SK-N-SH treated with all-trans-retinoic acid at 6 μM for 48 hours (cell line): ENCODE measurements around the gene TFCP2L1.

ENCODE experiments used
- ATAC-seq: fragments of 200-7000 bp; cut with Tn5 transposase; 3 replicates; pipeline ENCODE4 v1.9.1; 2020; ENCODE audit warnings: mild to moderate bottlenecking, moderate library complexity
- ARNTL ChIP-seq: fragments of 450-650 bp; formaldehyde crosslinking; IDR thresholded peaks from 2 replicates; pipeline ENCODE4 v1.5.0; 2020; ENCODE audit warnings: low read depth, mild to moderate bottlenecking, moderate library complexity, borderline replicate concordance
- BACH2 ChIP-seq: fragments of 250-450 bp; sonication (Bioruptor Pico); IDR thresholded peaks from 2 replicates; pipeline ENCODE4 v1.9.0; 2021; ENCODE audit warnings: mild to moderate bottlenecking, borderline replicate concordance
- CSDC2 ChIP-seq: fragments of 250-450 bp; sonication (Bioruptor Pico); IDR thresholded peaks from 2 replicates; pipeline ENCODE4 v1.5.0; 2020; ENCODE audit warnings: mild to moderate bottlenecking, moderate library complexity
- ESRRG ChIP-seq: fragments of 250-450 bp; sonication (Bioruptor Pico); IDR thresholded peaks from 2 replicates; pipeline ENCODE4 v1.6.1; 2021; ENCODE audit warnings: mild to moderate bottlenecking
- GLIS3 ChIP-seq: fragments of 250-450 bp; sonication (Bioruptor Pico); IDR thresholded peaks from 2 replicates; pipeline ENCODE4 v1.5.0; 2020; ENCODE audit warnings: mild to moderate bottlenecking, moderate library complexity
- OSR1 ChIP-seq: fragments of 250-450 bp; sonication (Bioruptor Pico); IDR thresholded peaks from 2 replicates; pipeline ENCODE4 v1.8.0; 2022; ENCODE audit warnings: moderate library complexity, mild to moderate bottlenecking, inconsistent platforms
- PPARA ChIP-seq: fragments of 250-450 bp; sonication (Bioruptor Pico); IDR thresholded peaks from 2 replicates; pipeline ENCODE4 v1.5.0; 2020; ENCODE audit warnings: mild to moderate bottlenecking, borderline replicate concordance
- RARB ChIP-seq: fragments of 250-450 bp; sonication (Bioruptor Pico); IDR thresholded peaks from 2 replicates; pipeline ENCODE4 v1.8.0; 2021; ENCODE audit warnings: mild to moderate bottlenecking, moderate library complexity
- TCF4 ChIP-seq: fragments of 250-450 bp; sonication (Bioruptor Pico); IDR thresholded peaks from 2 replicates; pipeline ENCODE4 v1.8.0; 2021; ENCODE audit warnings: mild to moderate bottlenecking, moderate library complexity, borderline replicate concordance
- TOX ChIP-seq: fragments of 250-450 bp; sonication (Bioruptor Pico); IDR thresholded peaks from 2 replicates; pipeline ENCODE4 v1.8.0; 2021; ENCODE audit warnings: mild to moderate bottlenecking, moderate library complexity, borderline replicate concordance
- TSHZ2 ChIP-seq: fragments of 250-450 bp; sonication (Bioruptor Pico); IDR thresholded peaks from 2 replicates; pipeline ENCODE4 v1.5.0; 2020; ENCODE audit warnings: mild to moderate bottlenecking, moderate library complexity
- ZC3H10 ChIP-seq: fragments of 250-450 bp; sonication (Bioruptor Pico); IDR thresholded peaks from 2 replicates; pipeline ENCODE4 v1.5.1; 2021; ENCODE audit warnings: mild to moderate bottlenecking, moderate library complexity
- ZFP3 ChIP-seq: fragments of 250-450 bp; sonication (Bioruptor Pico); IDR thresholded peaks from 2 replicates; pipeline ENCODE4 v1.5.0; 2020; ENCODE audit warnings: mild to moderate bottlenecking, moderate library complexity
- ZFP30 ChIP-seq: fragments of 450-650 bp; formaldehyde crosslinking; IDR thresholded peaks from 2 replicates; pipeline ENCODE4 v1.5.0; 2022; ENCODE audit warnings: mild to moderate bottlenecking, moderate library complexity
- ZNF8 ChIP-seq: fragments of 450-650 bp; formaldehyde crosslinking; IDR thresholded peaks from 2 replicates; pipeline ENCODE4 v1.5.0; 2020; ENCODE audit warnings: mild to moderate bottlenecking, moderate library complexity
- TF ChIP-seq, protein P1 (sequence below): fragments of 250-450 bp; sonication (Bioruptor Pico); IDR thresholded peaks from 2 replicates; pipeline ENCODE4 v1.5.1; 2020; ENCODE audit warnings: low read depth, mild to moderate bottlenecking, moderate library complexity
- TF ChIP-seq, protein P2 (sequence below): fragments of 250-450 bp; sonication (Bioruptor Pico); IDR thresholded peaks from 2 replicates; pipeline ENCODE4 v1.8.0; 2021; ENCODE audit warnings: low read depth, mild to moderate bottlenecking, moderate library complexity, borderline replicate concordance
- TF ChIP-seq, protein P3 (sequence below): fragments of 250-450 bp; sonication (Bioruptor Pico); IDR thresholded peaks from 2 replicates; pipeline ENCODE4 v1.5.1; 2021; ENCODE audit warnings: mild to moderate bottlenecking, moderate library complexity

Gene TFCP2L1

GRCh38 chr2:121247971-121248370 is 37.0 kb downstream of the TFCP2L1 start (continued):
- no peak for TF ChIP-seq TSHZ2 (CRISPR knock-in tag)
- TF ChIP-seq TCF4 (CRISPR knock-in tag): no peak
- no peak for TF ChIP-seq ARNTL (CRISPR knock-in tag)
- TF ChIP-seq TOX (CRISPR knock-in tag): no peak
- TF ChIP-seq RARB (CRISPR knock-in tag): no peak
- TF ChIP-seq PPARA (CRISPR knock-in tag): no peak

DNA sequence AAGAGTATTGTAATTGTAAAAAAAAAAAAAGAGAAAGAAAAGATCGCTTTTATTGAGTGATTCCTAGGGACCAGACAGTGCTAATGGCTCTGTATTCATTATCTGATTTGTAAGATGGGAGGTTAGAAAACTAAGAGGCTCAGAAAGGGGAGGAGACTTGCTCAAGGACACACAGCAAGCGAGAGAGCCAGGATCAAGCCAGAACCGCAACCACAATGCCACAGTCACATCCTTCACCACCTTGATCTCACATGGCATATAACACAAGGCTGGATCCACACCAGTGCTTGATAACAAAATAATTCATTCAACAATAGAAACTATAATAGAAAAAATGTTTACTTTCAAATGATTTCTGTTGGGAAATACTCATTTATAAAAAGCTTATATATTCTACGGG is 37.5 kb downstream of the TFCP2L1 start:
- no peak for ATAC-seq
- TF ChIP-seq TSHZ2 (CRISPR knock-in tag): no peak
- no peak for TF ChIP-seq ESRRG (CRISPR knock-in tag)

GRCh38 chr2:121246704-121247255 is 38.2 kb downstream of the TFCP2L1 start:
- TF ChIP-seq, protein P1, sequence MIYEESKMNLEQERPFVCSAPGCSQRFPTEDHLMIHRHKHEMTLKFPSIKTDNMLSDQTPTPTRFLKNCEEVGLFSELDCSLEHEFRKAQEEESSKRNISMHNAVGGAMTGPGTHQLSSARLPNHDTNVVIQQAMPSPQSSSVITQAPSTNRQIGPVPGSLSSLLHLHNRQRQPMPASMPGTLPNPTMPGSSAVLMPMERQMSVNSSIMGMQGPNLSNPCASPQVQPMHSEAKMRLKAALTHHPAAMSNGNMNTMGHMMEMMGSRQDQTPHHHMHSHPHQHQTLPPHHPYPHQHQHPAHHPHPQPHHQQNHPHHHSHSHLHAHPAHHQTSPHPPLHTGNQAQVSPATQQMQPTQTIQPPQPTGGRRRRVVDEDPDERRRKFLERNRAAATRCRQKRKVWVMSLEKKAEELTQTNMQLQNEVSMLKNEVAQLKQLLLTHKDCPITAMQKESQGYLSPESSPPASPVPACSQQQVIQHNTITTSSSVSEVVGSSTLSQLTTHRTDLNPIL (CRISPR knock-in tag): no peak
- TF ChIP-seq ZC3H10 (CRISPR knock-in tag) (no peak), ARNTL (CRISPR knock-in tag) (no peak), ZNF8 (CRISPR knock-in tag) (no peak), GLIS3 (CRISPR knock-in tag) (no peak), OSR1 (CRISPR knock-in tag) (no peak), CSDC2 (no peak), PPARA (CRISPR knock-in tag) (no peak), BACH2 (CRISPR knock-in tag) (no peak)
- TF ChIP-seq, protein P2, sequence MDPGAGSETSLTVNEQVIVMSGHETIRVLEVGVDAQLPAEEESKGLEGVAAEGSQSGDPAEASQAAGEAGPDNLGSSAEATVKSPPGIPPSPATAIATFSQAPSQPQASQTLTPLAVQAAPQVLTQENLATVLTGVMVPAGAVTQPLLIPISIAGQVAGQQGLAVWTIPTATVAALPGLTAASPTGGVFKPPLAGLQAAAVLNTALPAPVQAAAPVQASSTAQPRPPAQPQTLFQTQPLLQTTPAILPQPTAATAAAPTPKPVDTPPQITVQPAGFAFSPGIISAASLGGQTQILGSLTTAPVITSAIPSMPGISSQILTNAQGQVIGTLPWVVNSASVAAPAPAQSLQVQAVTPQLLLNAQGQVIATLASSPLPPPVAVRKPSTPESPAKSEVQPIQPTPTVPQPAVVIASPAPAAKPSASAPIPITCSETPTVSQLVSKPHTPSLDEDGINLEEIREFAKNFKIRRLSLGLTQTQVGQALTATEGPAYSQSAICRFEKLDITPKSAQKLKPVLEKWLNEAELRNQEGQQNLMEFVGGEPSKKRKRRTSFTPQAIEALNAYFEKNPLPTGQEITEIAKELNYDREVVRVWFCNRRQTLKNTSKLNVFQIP (CRISPR knock-in tag): no peak
- ATAC-seq: no peak

DNA sequence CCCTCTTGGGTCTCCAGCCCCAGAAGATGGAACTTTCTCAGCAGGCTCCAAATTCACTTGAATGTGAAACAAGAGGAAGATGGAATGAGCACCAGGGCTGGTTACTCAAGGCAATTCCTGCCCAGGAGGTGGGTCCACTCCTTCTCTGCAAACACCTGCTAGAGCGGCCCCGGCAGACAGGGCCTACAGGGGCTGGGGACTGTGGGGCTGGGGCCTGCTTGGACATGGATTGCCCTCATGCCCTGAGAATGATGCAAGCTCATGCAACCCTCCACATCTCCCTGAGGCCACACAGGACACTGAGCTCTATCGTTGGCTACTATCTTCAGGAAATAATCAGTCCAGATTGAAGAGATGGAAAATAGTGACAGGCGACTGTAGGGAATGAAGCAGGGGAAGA is 39.1 kb downstream of the TFCP2L1 start:
- TF ChIP-seq TSHZ2 (CRISPR knock-in tag): no peak
- no peak for TF ChIP-seq GLIS3 (CRISPR knock-in tag)
- no peak for TF ChIP-seq ZFP30
- TF ChIP-seq BACH2 (CRISPR knock-in tag): no peak
- TF ChIP-seq ZFP3 (CRISPR knock-in tag): no peak
- TF ChIP-seq, protein P3, sequence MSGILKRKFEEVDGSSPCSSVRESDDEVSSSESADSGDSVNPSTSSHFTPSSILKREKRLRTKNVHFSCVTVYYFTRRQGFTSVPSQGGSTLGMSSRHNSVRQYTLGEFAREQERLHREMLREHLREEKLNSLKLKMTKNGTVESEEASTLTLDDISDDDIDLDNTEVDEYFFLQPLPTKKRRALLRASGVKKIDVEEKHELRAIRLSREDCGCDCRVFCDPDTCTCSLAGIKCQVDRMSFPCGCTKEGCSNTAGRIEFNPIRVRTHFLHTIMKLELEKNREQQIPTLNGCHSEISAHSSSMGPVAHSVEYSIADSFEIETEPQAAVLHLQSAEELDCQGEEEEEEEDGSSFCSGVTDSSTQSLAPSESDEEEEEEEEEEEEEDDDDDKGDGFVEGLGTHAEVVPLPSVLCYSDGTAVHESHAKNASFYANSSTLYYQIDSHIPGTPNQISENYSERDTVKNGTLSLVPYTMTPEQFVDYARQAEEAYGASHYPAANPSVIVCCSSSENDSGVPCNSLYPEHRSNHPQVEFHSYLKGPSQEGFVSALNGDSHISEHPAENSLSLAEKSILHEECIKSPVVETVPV (CRISPR knock-in tag): no peak
- ATAC-seq: no peak
